OCI-LY3 (cell line): ENCODE data around the gene CCSER1.

Experiments
- CTCF ChIP-seq: fragments of 200-600, 300-600 bp; sonication (generic); IDR thresholded peaks from 2 replicates; pipeline ENCODE4 v1.5.1; 2014; ENCODE audit warnings: antibody characterized with exemption, low read length, low read depth
- EZH2phosphoT487 ChIP-seq: fragments of 200-600 bp; shearing (Covaris generic); IDR thresholded peaks from 2 replicates; pipeline ENCODE4 v1.6.1; 2018; ENCODE audit warnings: antibody characterized with exemption, mixed run types, low read depth

DNA sequence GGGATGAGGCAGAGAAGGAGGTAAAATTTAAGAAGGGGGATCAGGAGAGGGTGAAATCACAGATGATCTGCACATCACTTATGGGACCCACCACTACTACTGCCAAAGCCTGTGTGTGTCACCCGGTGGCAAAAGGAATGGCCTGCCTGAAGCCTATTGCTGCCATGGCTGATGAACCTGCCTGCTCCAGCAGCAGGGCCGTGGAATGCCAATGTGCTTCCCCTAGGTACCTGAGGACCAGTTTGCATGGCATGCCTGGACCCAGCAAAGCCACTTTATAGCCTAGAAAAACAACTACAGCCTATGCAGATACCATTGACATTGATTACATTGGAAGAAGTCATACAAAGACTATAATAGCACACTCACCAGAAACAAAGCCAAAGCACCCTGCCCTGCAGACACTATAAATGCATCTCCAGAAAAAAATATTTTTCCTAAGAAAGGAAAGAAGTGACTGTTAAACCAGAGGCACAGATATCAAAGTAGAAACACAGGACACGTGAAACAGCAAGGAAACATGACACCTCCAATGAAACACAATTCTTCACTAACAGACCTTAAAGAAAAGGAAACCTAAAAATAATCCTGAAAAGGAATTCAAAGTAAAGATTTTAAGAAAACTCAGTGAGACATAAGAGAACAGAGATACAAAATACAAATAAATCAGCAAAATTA is 1495.9 kb downstream of the CCSER1 start:
- TF ChIP-seq CTCF (no peak), EZH2phosphoT487 (no peak)
